ENCODE measurements around the gene PIK3R6. TPM values are rescaled to one million over a fixed set of nuclear protein-coding genes. Genes with fewer than 3 reads are reported as not detected.

The PIK3R6 gene
- total and polyA plus RNA-seq, 8 donors: 1.6 to 4.3 (median 2.0) TPM

GRCh38 chr17:8831234-8831849 lies 36.1 kb downstream of the PIK3R6 start:
- no peak for TF ChIP-seq CTCF (IDR thresholded peaks at IDR 0.05)
- no peak for ATAC-seq
- peaks cover 0 to 80% of the 10 kb centered on the region in 2 donors for H3K27me3 ChIP-seq
- H3K4me3 ChIP-seq: no peak overlapping the region
- no peaks in the 10 kb centered on the region for H3K4me1 ChIP-seq
- no peak overlapping the region for H3K27ac ChIP-seq
- no peak for DNase-seq
- intact Hi-C loops (cut with DNase I): no loop called here
- H3K9me3 ChIP-seq: no peaks in the 10 kb centered on the region
- no peaks in the 10 kb centered on the region for H3K36me3 ChIP-seq

GRCh38 chr17:8830141-8830540 lies 37.3 kb downstream of the PIK3R6 start:
- TF ChIP-seq CTCF (IDR thresholded peaks at IDR 0.05): no peak
- H3K27ac ChIP-seq: no peak overlapping the region
- no peaks in the 10 kb centered on the region for H3K9me3 ChIP-seq
- H3K27me3 ChIP-seq: peaks cover 0 to 68% of the 10 kb centered on the region in 2 donors
- H3K4me3 ChIP-seq: no peak overlapping the region
- intact Hi-C loops (cut with DNase I): no loop called here
- no peaks in the 10 kb centered on the region for H3K4me1 ChIP-seq
- ATAC-seq (no peak), DNase-seq (no peak)
- H3K36me3 ChIP-seq: no peaks in the 10 kb centered on the region

- no peak for ATAC-seq
- H3K27ac ChIP-seq: no peak overlapping the region
- intact Hi-C loops (cut with DNase I): no loop called here
- peaks cover 0 to 59% of the 10 kb centered on the region in 2 donors for H3K27me3 ChIP-seq
- no peak for TF ChIP-seq CTCF (IDR thresholded peaks at IDR 0.05)
- H3K4me1 ChIP-seq: no peaks in the 10 kb centered on the region
- no peak for DNase-seq
- H3K36me3 ChIP-seq: no peaks in the 10 kb centered on the region
- H3K4me3 ChIP-seq: no peak overlapping the region
- H3K9me3 ChIP-seq: no peaks in the 10 kb centered on the region
Observed at GRCh38 chr17:8829036-8829941, 38.2 kb downstream of the PIK3R6 start.

- no peaks in the 10 kb centered on the region for H3K9me3 ChIP-seq
- H3K27ac ChIP-seq: no peak overlapping the region
- no peak for TF ChIP-seq CTCF (IDR thresholded peaks at IDR 0.05)
- H3K4me1 ChIP-seq: no peaks in the 10 kb centered on the region
- DNase-seq (peak in 1 of 4 donors; percentile 65), ATAC-seq (no peak)
- peaks cover 0 to 56% of the 10 kb centered on the region in 2 donors for H3K27me3 ChIP-seq
- no peaks in the 10 kb centered on the region for H3K36me3 ChIP-seq
- H3K4me3 ChIP-seq: no peak overlapping the region
- intact Hi-C loops (cut with DNase I): no loop called here
Observed at GRCh38 chr17:8828517-8828875, 39.0 kb downstream of the PIK3R6 start.

- no peaks in the 10 kb centered on the region for H3K36me3 ChIP-seq
- H3K27me3 ChIP-seq: peaks cover 0 to 51% of the 10 kb centered on the region in 2 donors
- H3K4me3 ChIP-seq: no peak overlapping the region
- no peaks in the 10 kb centered on the region for H3K4me1 ChIP-seq
- no peak for TF ChIP-seq CTCF (IDR thresholded peaks at IDR 0.05)
- no peak for DNase-seq
- no peak for ATAC-seq
- no peak overlapping the region for H3K27ac ChIP-seq
- H3K9me3 ChIP-seq: no peaks in the 10 kb centered on the region
- intact Hi-C loops (cut with DNase I): no loop called here
Observed at GRCh38 chr17:8826808-8827435, 40.6 kb downstream of the PIK3R6 start.

Data from left lung (tissue), 10 donors.